HG02588 (cell line): ENCODE data around the gene ZNF180.
"Not testable (repeated sequence)": the region's sequence is repeated elsewhere in the genome, so short reads cannot be mapped to it uniquely, and the experiment has no call there.

Experiments
- ATAC-seq: cut with Tn5 transposase; IDR thresholded peaks from one replicate; pipeline ENCODE4 v1.9.1; 2021; ENCODE audit warnings: mild to moderate bottlenecking, moderate library complexity; ENCODE audit not compliant: unreplicated experiment

The ZNF180 gene

GRCh38 chr19:44499559-44499958 is 763 bp downstream of the ZNF180 start:
- ATAC-seq, result no peak

GRCh38 chr19:44498988-44499387 is 1.3 kb downstream of the ZNF180 start:
- ATAC-seq, result no peak

- ATAC-seq, result no peak
Observed at GRCh38 chr19:44496711-44497110, 3.6 kb downstream of the ZNF180 start.

- no peak for ATAC-seq
Observed at GRCh38 chr19:44476559-44477408, 23.5 kb downstream of the ZNF180 start.

DNA sequence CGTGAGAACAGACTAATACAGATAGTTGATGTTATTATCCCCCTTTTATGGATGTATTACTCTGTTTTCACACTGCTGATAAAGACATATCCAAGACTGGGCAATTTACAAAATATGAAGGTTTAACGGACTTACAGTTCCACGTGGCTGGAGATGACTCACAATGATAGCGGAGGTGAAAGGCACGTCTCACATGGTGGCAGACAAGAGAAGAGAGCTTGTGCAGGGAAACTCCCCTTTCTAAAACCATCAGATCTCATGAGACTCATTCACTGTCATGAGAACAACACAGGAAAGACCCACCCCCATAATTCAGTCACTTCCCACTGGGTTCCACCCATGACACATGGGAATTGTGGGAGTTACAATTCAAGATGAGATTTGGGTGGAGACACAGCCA is 31.6 kb downstream of the ZNF180 start:
- ATAC-seq, result not testable (repeated sequence)

DNA sequence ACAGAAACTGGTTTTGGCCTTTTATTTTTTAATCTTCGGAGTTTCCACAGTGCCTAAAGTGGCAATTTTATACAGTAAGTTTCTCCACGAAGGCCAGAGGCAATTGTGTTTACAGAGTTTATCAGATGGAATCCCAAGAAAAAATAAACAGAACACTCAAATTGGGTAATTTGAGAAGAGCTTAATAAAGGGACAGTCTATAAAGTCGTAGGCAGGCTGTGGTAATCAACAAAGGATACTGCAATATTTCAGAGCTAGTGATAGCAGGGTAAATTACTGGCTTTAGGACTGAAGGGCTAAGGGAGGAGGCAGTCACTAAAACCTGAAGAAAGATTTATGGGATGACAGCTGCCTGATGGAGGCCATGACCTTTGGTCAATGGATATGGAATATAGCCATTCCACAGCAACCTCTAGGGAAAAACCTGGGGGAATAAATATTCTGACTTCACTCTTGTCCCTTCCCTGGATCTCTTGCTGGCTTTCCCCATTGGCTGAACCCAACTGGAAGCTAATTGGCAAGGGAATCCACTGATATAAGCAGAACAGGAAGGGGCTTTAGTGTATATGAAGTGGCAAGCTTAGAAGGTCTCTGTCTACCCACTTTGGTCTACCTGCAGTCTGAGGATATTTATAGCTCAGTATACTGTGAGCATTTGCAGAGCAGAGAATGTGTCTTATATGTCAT is 37.6 kb downstream of the ZNF180 start:
- not testable (repeated sequence) for ATAC-seq

- not testable (repeated sequence) for ATAC-seq
Observed at GRCh38 chr19:44456016-44456415, 44.3 kb downstream of the ZNF180 start.

- no peak for ATAC-seq
Observed at GRCh38 chr19:44455100-44455499, 45.2 kb downstream of the ZNF180 start.

DNA sequence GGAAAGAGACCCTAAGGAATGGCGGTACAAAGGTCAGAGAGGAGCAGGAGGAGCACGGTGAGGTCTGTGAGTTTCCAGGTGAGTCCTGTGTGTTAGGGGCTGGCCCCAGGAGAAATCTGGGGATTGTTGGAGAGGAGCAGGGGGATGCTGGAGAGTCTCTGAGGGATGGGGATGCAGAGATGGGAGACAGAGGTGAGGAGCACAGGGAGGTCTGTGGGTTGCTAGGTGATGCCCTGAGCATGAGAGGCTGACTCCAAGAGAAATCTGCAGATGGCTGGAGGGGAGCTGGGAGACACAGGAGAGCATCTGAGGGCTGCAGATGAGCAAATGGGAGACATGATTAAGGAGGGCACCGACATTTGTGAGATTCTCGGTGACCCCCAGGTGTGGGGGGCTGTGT is 48.0 kb downstream of the ZNF180 start:
- no peak for ATAC-seq

DNA sequence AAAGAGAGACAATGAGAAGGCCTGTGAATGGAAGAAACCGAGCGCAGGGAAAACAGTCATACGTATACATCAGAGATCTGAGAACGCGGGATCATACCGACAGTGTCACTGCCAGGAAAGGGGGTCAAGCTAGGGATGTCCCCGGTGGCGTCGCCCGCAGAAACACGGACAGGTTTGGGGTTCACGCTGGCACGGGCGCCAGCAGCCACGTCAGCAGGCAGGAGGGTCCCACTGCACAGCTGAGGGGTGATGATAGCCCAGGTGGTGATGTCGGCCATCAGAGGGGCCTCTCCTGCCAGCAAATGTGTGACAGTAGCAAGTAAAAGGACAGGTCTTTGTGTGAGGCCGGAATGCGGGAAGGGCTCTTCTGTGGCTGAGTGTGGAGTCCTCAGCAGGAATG is 48.6 kb downstream of the ZNF180 start:
- no peak for ATAC-seq

- no peak for ATAC-seq
Observed at GRCh38 chr19:44447916-44448674, 52.2 kb downstream of the ZNF180 start, which contains the start of gene ZNF229. Gene ZNF229 (minus strand): TSS chr19:44448472. CDS start chr19:44442847, 5,625 bp downstream.

DNA sequence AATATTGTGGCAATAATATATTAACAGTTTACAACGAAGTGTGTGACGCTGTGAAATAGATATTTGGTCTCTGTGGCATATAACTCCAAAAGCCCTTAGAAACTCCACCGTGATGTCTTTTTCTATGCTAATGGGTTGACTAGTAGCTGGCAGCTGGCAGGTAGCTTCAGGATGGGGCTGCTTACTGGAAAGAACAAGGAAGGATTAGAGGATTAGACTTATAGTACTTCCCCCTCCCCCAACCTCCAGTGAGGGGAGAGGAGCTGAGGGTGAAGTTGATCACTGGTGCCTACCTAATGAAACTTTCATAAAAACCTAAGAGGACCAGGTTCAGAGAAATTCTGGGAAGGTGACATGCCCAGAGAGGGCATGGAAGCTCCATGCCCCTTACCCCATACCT is 61.9 kb downstream of the ZNF180 start:
- ATAC-seq, result no peak

- ATAC-seq, result no peak
Observed at GRCh38 chr19:44435441-44435840, 64.9 kb downstream of the ZNF180 start.

DNA sequence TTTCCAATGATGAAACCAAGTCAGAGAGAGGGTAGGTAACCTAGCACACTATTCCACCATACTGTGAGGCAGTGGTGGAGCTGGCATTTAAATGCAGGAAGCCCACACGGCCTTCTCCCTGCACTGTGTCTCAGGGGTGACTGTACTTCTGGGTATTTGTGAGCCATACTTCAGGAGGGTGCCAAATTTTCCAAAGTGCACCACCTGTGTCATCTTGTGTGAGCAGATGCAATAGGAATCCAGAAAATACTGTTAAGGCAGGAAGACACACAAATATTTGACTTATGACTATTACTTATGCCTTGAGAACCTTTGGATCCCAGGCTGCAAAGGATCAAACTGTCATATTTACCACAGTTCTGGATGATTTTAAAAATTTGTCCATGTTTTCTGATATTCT is 69.4 kb downstream of the ZNF180 start:
- ATAC-seq, result no peak
